GM23338 (cell line): ENCODE measurements around the gene RCBTB2. TPM values are rescaled to one million over a fixed set of nuclear protein-coding genes. Genes with fewer than 3 reads are reported as not detected.

Experiments used
- ATAC-seq: fragments of 200-7000 bp; cut with Tn5 transposase; 3 replicates; pipeline ENCODE4 v1.9.1; 2020
- DNase-seq: peaks from one replicate; pipeline ENCODE4 v3.0.0-alpha.2; 2015; ENCODE audit warnings: low spot score
- H2AFZ ChIP-seq: fragments of 200-600 bp; sonication (generic); 2 replicates; pipeline ENCODE4 v1.8.0; 2016; ENCODE audit warnings: antibody characterized with exemption, mild to moderate bottlenecking, moderate library complexity
- H3F3A ChIP-seq: fragments of 200-600 bp; sonication (generic); replicated peaks from 2 replicates; pipeline ENCODE4 v1.8.0; 2017; ENCODE audit warnings: antibody characterized with exemption, mixed run types, low read depth
- H3K27ac ChIP-seq: fragments of 200-600 bp; sonication (generic); 2 replicates; pipeline ENCODE4 v1.6.1; 2016; ENCODE audit warnings: low read depth
- H3K27me3 ChIP-seq: fragments of 200-600 bp; sonication (generic); 2 replicates; pipeline ENCODE4 v1.8.0; 2016; ENCODE audit warnings: mild to moderate bottlenecking, mixed run types, moderate library complexity; ENCODE audit not compliant: insufficient read depth
- H3K36me3 ChIP-seq: fragments of 200-600 bp; sonication (generic); 2 replicates; pipeline ENCODE4 v1.8.0; 2016; ENCODE audit warnings: mild to moderate bottlenecking; ENCODE audit not compliant: insufficient read depth
- H3K4me1 ChIP-seq: fragments of 200-600 bp; sonication (generic); 2 replicates; pipeline ENCODE4 v1.8.0; 2016; ENCODE audit warnings: mild to moderate bottlenecking, moderate library complexity; ENCODE audit not compliant: insufficient read depth
- H3K4me2 ChIP-seq: fragments of 200-600 bp; sonication (generic); 2 replicates; pipeline ENCODE4 v1.7.1; 2017; ENCODE audit warnings: mixed run types
- H3K4me3 ChIP-seq: fragments of 200-600 bp; sonication (generic); 2 replicates; pipeline ENCODE4 v1.6.1; 2016; ENCODE audit warnings: mixed run types
- H3K79me2 ChIP-seq: fragments of 200-600 bp; sonication (generic); replicated peaks from 2 replicates; pipeline ENCODE4 v1.8.0; 2017; ENCODE audit warnings: mild to moderate bottlenecking; ENCODE audit not compliant: insufficient read depth
- H3K9me2 ChIP-seq: fragments of 200-600 bp; sonication (generic); 2 replicates; pipeline ENCODE4 v1.8.0; 2017; ENCODE audit not compliant: insufficient read depth
- H4K20me1 ChIP-seq: fragments of 200-600 bp; sonication (generic); replicated peaks from 2 replicates; pipeline ENCODE4 v1.8.0; 2017; ENCODE audit warnings: mild to moderate bottlenecking; ENCODE audit not compliant: insufficient read depth
- H3K27ac Mint-ChIP-seq: 2 replicates; pipeline ENCODE4 v1.8.0; 2020; ENCODE audit warnings: inconsistent platforms, mild to moderate bottlenecking, moderate library complexity, mixed read lengths
- H3K27me3 Mint-ChIP-seq: 3 replicates; pipeline ENCODE4 v1.8.0; 2022; ENCODE audit warnings: low read depth, mild to moderate bottlenecking, moderate library complexity, mixed read lengths, inconsistent platforms; ENCODE audit not compliant: insufficient read depth, poor library complexity
- H3K36me3 Mint-ChIP-seq: 3 replicates; pipeline ENCODE4 v1.8.0; 2021; ENCODE audit warnings: low read depth, mild to moderate bottlenecking, inconsistent platforms, moderate library complexity, mixed read lengths
- H3K4me1 Mint-ChIP-seq: 3 replicates; pipeline ENCODE4 v1.8.0; 2020; ENCODE audit warnings: mild to moderate bottlenecking, inconsistent platforms, mixed read lengths
- H3K4me3 Mint-ChIP-seq: 3 replicates; pipeline ENCODE4 v1.8.0; 2021; ENCODE audit warnings: moderate library complexity, mild to moderate bottlenecking, inconsistent platforms, mixed read lengths
- H3K9me3 Mint-ChIP-seq: 3 replicates; pipeline ENCODE4 v1.8.0; 2020; ENCODE audit warnings: moderate library complexity, mild to moderate bottlenecking, inconsistent platforms, mixed read lengths
- CREB1 ChIP-seq: fragments of 250-450 bp; sonication (Bioruptor Pico); IDR thresholded peaks from 2 replicates; pipeline ENCODE4 v1.5.0; 2020; ENCODE audit warnings: low read depth, mild to moderate bottlenecking, moderate library complexity
- ETS1 ChIP-seq: IDR thresholded peaks from 2 replicates; pipeline ENCODE4 v1.6.1; 2016; ENCODE audit warnings: antibody characterized with exemption
- EZH2 ChIP-seq: fragments of 200-600 bp; sonication (generic); IDR thresholded peaks from one replicate; pipeline ENCODE4 v1.8.0; 2017; ENCODE audit warnings: antibody characterized with exemption, mild to moderate bottlenecking, low read depth; ENCODE audit not compliant: unreplicated experiment
- JUNB ChIP-seq: IDR thresholded peaks from one replicate; pipeline ENCODE4 v1.6.1; 2016; ENCODE audit warnings: antibody characterized with exemption; ENCODE audit not compliant: unreplicated experiment
- NANOG ChIP-seq: IDR thresholded peaks from 2 replicates; pipeline ENCODE4 v1.6.1; 2016; ENCODE audit warnings: antibody characterized with exemption, borderline replicate concordance
- POLR2AphosphoS5 ChIP-seq: IDR thresholded peaks from 2 replicates; pipeline ENCODE4 v1.6.1; 2016; ENCODE audit warnings: antibody characterized with exemption, low read depth
- REST ChIP-seq: IDR thresholded peaks from one replicate; pipeline ENCODE4 v1.6.1; 2018; ENCODE audit warnings: antibody characterized with exemption; ENCODE audit not compliant: unreplicated experiment
- STAT1 ChIP-seq: IDR thresholded peaks from one replicate; pipeline ENCODE4 v1.6.1; 2016; ENCODE audit warnings: antibody characterized with exemption; ENCODE audit not compliant: unreplicated experiment
- ZNF114 ChIP-seq: fragments of 250-450 bp; sonication (Bioruptor Pico); IDR thresholded peaks from 2 replicates; pipeline ENCODE4 v1.5.0; 2020; ENCODE audit warnings: mild to moderate bottlenecking, moderate library complexity
- ZNF331 ChIP-seq: fragments of 250-450 bp; sonication (Bioruptor Pico); IDR thresholded peaks from 2 replicates; pipeline ENCODE4 v1.5.0; 2020; ENCODE audit warnings: low read depth, mild to moderate bottlenecking, moderate library complexity
- polyA plus RNA-seq: library from polyadenylated mRNA; unstranded; fragments of >200 nt; fragmentation: Nextera tagmentation; extraction: Ambion mirVana; gene quantifications from 2 replicates; pipeline ENCODE4 v1.2.1, GENCODE V29; 2016
- total RNA-seq: library from RNA; depleted of rRNA; stranded (reverse); fragments of >200 nt; shearing (Covaris generic); gene quantifications from 2 replicates; pipeline ENCODE4 v1.2.3, GENCODE V29; 2014

RCBTB2 gene
- total and polyA plus RNA-seq, 2 experiments from 2014 or later: 8.1 to 20.8 TPM

GRCh38 chr13:48573213-48574007 lies 40.5 kb upstream of the RCBTB2 start:
- Mint-ChIP-seq H3K27ac (no peak overlapping the region), H3K4me1 (peaks cover 5% of the 10 kb centered on the region; the same call in 2 of the 3 replicates), H3K9me3 (no peaks in the 10 kb centered on the region), H3K27me3 (no peaks in the 10 kb centered on the region), H3K36me3 (no peaks in the 10 kb centered on the region), H3K4me3 (no peak overlapping the region)
- Histone ChIP-seq H3K27me3 (no peaks in the 10 kb centered on the region), H3K4me2 (no peak overlapping the region), H2AFZ (0 out of 2 replicates have a peak overlapping the region, but pooled peaks have one; percentile 7), H3K36me3 (no peaks in the 10 kb centered on the region), H4K20me1 (no peaks in the 10 kb centered on the region), H3K27ac (no peak overlapping the region), H3K79me2 (no peaks in the 10 kb centered on the region), H3K9me2 (0 out of 2 replicates have a peak, but pooled peaks cover 3% of the 10 kb centered on the region), H3F3A (no peaks in the 10 kb centered on the region), H3K4me3 (no peak overlapping the region), H3K4me1 (peaks cover 5% of the 10 kb centered on the region; the same call in 1 of the 2 replicates)
- DNase-seq (no peak), ATAC-seq (no peak)
- no peak for TF ChIP-seq NANOG

- H3K4me2 ChIP-seq: no peak overlapping the region
- no peaks in the 10 kb centered on the region for H3K27me3 Mint-ChIP-seq
- ATAC-seq (no peak), DNase-seq (no peak)
- H2AFZ ChIP-seq: peak overlapping the region; percentile 93
- no peaks in the 10 kb centered on the region for H3K9me3 Mint-ChIP-seq
- H3F3A ChIP-seq: no peaks in the 10 kb centered on the region
- H3K27ac ChIP-seq: no peak overlapping the region
- H3K36me3 Mint-ChIP-seq: no peaks in the 10 kb centered on the region
- H4K20me1 ChIP-seq: no peaks in the 10 kb centered on the region
- H3K79me2 ChIP-seq: no peaks in the 10 kb centered on the region
- peaks cover 19% of the 10 kb centered on the region; the same call in 1 of the 2 replicates for H3K4me1 ChIP-seq
- H3K9me2 ChIP-seq: no peaks in the 10 kb centered on the region
- no peak overlapping the region for H3K4me3 Mint-ChIP-seq
- H3K4me1 Mint-ChIP-seq: peaks cover 6% of the 10 kb centered on the region; the same call in 2 of the 3 replicates
- H3K27me3 ChIP-seq: no peaks in the 10 kb centered on the region
- H3K4me3 ChIP-seq: no peak overlapping the region
- no peaks in the 10 kb centered on the region for H3K36me3 ChIP-seq
- H3K27ac Mint-ChIP-seq: no peak overlapping the region
- no peak for TF ChIP-seq ZNF114
- no peak for TF ChIP-seq EZH2
- no peak for TF ChIP-seq CREB1 (CRISPR knock-in tag)
- TF ChIP-seq ETS1: no peak
- TF ChIP-seq JUNB: no peak
- TF ChIP-seq REST: no peak
- TF ChIP-seq POLR2AphosphoS5: no peak
- TF ChIP-seq ZNF331 (CRISPR knock-in tag): no peak
- TF ChIP-seq STAT1: no peak
Measured at GRCh38 chr13:48571126-48571913, 38.4 kb upstream of the RCBTB2 start.
